ENCODE data around the gene DDR1.
"Not testable (repeated sequence)": the region's sequence is repeated elsewhere in the genome, so short reads cannot be mapped to it uniquely, and the experiment has no call there.

Gene DDR1

GRCh38 chr6:30894381-30894780 lies 10.1 kb downstream of the DDR1 start:
- no peak for DNase-seq (ENCODE audit: low read depth in 2 of 2)

DNA sequence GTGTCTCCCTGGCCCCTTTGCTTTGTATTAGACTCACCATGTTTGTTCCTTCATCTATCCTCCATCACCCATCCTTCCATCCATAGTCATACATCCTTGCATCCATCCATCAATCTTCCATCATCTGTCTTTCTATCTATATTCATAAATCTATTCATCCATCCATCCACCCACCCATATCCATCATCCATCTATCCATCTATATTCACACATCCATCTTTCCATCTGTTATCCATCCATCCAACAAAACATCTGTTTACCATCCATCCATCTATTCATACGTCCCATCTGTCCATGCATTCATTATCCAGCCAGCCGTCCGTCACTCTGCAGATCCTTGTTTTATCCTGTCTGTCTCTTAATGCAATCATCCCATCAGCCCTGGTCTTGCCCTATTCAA lies 10.6 kb downstream of the DDR1 start:
- no peak for DNase-seq (ENCODE audit: low read depth in 2 of 2)

- no peak for DNase-seq (ENCODE audit: low read depth in 2 of 2)
Measured at GRCh38 chr6:30895343-30895742, 11.0 kb downstream of the DDR1 start.

DNA sequence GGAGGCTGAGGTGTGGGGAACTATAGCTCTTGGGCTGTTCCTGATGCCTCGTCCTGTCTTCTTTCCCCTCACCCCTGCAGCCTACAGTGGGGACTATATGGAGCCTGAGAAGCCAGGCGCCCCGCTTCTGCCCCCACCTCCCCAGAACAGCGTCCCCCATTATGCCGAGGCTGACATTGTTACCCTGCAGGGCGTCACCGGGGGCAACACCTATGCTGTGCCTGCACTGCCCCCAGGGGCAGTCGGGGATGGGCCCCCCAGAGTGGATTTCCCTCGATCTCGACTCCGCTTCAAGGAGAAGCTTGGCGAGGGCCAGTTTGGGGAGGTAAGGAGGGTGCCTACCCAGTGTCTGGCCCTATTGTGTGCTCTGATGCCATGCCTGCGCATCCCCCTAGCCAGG lies 12.2 kb downstream of the DDR1 start:
- no peak for DNase-seq (ENCODE audit: low read depth in 2 of 2)

- no peak for DNase-seq (ENCODE audit: low read depth in 2 of 2)
Measured at GRCh38 chr6:30897882-30898281, 13.6 kb downstream of the DDR1 start.

GRCh38 chr6:30898750-30899360 lies 14.5 kb downstream of the DDR1 start:
- no peak for DNase-seq (ENCODE audit: low read depth in 2 of 2)

GRCh38 chr6:30900863-30901417 lies 16.6 kb downstream of the DDR1 start:
- DNase-seq (ENCODE audit: low read depth in 2 of 2) = no peak

DNA sequence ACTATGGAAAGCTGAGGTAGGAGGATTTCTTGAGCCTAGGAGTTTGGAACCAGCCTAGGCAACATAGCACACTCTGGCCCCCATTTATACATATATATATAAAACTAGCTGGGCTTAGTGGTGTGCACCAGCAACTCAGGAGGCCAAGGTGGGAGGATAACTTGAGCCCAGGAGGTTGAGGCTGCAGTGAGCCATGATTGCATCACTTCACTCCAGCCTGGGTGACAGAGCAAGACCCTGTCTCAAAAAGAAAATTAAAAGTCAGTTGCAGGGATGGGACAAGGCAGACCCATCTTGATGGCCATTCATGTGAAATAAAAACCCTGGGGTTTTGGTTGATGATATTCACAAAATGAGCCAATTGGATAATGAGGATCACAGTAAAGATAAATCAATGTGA lies 17.1 kb downstream of the DDR1 start:
- no peak for DNase-seq (ENCODE audit: low read depth in 2 of 2)

DNA sequence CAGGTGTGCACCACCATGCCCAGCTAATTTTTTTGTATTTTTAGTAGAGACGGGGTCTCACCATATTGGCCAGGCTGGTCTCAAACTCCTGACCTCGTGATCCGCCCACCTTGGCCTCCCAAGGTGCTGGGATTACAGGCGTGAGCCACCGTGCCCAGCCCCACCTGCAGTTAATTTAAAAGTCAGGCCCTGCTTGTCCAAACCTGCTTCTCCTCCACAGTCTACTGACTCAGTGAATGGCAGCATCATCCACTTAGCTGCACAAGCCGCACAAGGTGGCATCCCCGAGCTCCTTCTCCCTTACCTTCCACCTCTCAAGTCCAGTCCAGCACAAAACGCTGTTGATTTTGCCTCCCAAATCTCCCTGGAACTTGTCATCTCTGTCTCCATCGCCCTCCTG lies 17.9 kb downstream of the DDR1 start:
- DNase-seq (ENCODE audit: low read depth in 2 of 2) = not testable (repeated sequence)

GRCh38 chr6:30902709-30903108 lies 18.4 kb downstream of the DDR1 start:
- no peak for DNase-seq (ENCODE audit: low read depth in 2 of 2)

- DNase-seq (ENCODE audit: low read depth in 2 of 2) = no peak
Measured at GRCh38 chr6:30903236-30903635, 18.9 kb downstream of the DDR1 start.

DNA sequence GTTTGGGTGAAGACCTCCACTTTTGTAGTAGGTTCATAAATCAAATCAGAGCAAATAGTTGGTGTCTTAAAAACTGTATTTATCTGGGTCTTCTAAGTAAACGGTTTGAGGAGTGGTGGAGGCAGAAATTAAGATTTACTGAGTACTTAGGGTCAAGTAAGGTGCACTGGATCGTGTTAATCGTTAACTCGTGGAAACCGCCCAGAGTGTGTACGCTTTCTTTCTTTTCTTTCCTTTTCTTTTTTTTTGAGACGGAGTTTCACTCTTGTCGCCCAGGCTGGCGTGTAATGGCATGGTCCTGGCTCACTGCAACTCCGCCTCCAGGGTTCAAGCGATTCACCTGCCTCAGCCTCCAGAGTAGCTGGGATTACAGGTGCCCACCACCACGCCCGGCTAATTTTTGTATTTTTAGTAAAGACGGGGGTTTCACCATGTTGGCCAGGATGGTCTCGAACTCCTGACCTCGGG lies 23.0 kb downstream of the DDR1 start:
- not testable (repeated sequence) for DNase-seq (ENCODE audit: low read depth in 2 of 2)

DNA sequence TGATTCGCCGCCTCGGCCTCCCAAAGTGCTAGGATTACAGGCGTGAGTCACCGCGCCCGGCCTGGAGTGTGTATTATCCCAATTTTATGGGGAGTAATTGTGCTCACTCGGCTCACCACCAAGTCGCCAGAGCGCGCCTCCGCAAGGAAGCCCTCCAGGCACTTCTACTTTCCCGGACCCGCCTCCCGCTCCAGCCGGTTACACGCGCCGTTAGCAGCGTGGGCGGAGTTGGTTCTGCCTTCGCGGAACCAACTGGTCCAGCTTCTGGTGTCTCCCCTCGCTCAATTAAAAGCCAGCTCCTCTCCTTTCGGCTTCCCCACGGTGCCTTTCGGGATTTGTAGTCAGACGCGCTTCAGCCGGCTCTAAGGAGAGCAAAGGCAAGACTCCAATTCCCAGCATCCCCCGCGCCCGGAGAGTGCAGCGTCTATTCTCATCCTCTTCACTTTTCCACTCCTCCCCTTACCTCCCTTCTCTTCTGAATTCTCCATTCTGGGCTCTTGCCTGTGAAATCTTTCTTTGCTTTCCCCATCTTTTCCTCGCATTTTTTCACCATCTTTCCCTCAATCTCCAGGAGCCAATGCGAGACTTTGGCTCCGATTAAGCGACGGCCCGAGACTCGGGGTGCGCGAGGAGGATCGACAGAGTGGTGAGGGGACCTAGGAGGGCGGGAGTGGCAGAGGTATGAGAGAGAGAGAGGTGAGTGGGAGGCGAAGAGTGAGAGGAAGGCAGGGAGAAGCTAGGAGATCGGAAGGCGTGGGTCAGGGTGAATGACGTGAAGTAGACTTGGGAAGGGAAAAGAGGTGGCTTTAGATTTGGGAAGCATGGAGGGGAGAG lies 23.7 kb downstream of the DDR1 start, which contains the start of gene GTF2H4:
TSS of gene GTF2H4 (plus strand) at position 450 of the 834 bp plus-strand sequence.
- DNase-seq (ENCODE audit: low read depth in 2 of 2) = peak; percentile 97 to 98

- no peak for DNase-seq (ENCODE audit: low read depth in 2 of 2)
Measured at GRCh38 chr6:30908700-30909099, 24.4 kb downstream of the DDR1 start.

- not testable (repeated sequence) for DNase-seq (ENCODE audit: low read depth in 2 of 2)
Measured at GRCh38 chr6:30910473-30910872, 26.2 kb downstream of the DDR1 start.

DNA sequence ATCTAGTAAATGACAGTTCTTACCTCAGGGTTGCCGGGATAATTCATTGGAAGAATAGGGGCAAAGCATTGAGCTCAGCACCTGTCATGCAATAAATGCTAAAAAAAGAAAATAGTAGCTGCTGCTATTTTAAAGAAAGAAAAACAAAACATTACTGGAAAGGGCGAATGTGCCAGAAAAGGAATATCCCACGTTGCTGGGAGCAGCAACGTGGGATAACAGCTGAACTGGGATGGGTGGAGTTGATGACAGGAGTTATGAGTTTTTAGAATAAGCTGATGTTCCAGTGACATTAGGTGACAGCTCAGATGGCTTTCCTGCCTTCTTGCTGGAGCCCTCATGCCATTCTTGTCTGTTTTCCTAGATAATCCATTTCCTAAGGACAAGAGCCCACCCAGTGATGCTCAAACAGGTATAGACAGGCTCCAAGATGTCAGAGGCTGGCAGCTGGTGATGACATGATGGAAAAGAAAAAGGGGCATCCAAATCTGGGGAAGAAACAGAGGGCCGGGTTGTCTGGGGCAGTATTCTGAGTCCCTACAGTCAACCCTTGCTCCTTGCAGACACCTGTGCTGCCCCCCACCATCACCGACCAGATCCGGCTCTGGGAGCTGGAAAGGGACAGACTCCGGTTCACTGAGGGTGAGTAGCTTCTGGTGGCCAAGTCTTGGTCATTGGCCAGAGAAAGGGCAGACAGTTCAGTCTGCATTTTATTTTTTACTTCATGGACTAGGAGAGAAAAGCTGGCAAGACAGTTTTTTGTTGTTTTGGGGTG lies 28.6 kb downstream of the DDR1 start:
- no peak for DNase-seq (ENCODE audit: low read depth in 2 of 2)

- no peak for DNase-seq (ENCODE audit: low read depth in 2 of 2)
Measured at GRCh38 chr6:30913721-30914075, 29.4 kb downstream of the DDR1 start.

- DNase-seq (ENCODE audit: low read depth in 2 of 2) = peak; percentile 84 to 85
Measured at GRCh38 chr6:30914076-30914853, 29.9 kb downstream of the DDR1 start, which contains the start of gene VARS2. VARS2 (plus strand) TSS chr6:30914238; CDS start chr6:30914837, 599 bp downstream.

- DNase-seq (ENCODE audit: low read depth in 2 of 2) = no peak
Measured at GRCh38 chr6:30914854-30915590, 30.7 kb downstream of the DDR1 start.

- peak; percentile 44 to 54 for DNase-seq (ENCODE audit: low read depth in 2 of 2)
Measured at GRCh38 chr6:30915591-30915946, 31.2 kb downstream of the DDR1 start.

- no peak for DNase-seq (ENCODE audit: low read depth in 2 of 2)
Measured at GRCh38 chr6:30917041-30917440, 32.7 kb downstream of the DDR1 start.
